ENCODE results near the gene AOAH.

Gene AOAH

GRCh38 chr7:36691983-36692382 is 32.3 kb downstream of the AOAH start:
- DNase-seq (ENCODE audit: low spot score), result no peak

DNA sequence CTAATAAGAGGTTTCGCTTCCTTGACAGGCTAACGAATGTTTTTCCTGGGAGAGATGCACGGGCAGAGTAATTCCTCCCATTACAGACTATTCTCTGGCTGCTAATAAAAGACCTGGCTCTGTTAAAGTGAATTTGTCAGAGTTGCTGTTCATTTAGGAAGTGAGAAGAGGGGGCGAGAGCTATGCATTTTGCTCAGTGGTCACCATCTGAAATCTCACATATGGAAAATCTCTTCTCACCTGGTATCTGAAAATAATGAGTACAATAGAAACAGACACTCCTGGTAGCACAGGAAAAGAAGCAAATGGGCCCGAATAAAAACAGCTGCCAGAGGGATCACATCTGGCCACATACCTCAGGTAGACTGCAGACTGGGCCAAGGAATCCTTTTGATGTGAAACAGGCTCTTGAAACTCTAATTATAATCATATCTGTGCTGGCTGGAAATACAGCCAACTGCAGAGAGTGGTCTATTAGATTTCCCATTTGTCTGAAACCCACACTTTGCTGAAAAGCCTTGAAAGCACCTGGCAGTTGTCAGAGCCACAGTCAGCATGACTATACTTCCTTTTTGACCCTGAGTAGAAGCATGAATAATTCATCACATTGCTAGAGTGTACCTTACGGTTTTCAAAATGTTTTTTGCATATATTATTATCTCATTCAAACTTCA is 33.6 kb downstream of the AOAH start:
- DNase-seq (ENCODE audit: low spot score), result no peak

- no peak for DNase-seq (ENCODE audit: low spot score)
These were observed 34.3 kb downstream of the AOAH start for GRCh38 chr7:36690041-36690440.

DNA sequence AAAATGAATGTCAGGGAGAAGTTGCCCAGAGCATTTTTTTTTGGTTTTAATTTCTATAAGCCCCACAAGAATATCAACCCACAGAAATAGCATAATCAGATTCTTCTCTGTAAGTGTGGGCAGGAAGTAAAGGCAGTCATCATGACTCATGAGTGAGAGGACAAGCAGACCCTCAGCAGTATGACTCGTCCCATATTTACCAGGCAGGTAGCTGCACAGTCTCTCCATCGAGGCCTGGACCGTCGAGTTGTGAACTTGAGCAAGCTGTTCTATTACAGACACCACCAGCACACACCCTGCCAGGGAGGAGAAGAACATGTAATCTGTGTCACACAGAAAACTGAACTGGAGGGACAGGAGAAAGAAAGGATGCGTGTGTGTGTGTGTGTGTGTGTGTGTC is 37.8 kb downstream of the AOAH start:
- DNase-seq (ENCODE audit: low spot score), result peak; percentile 65

GRCh38 chr7:36684954-36685353 is 39.3 kb downstream of the AOAH start:
- no peak for DNase-seq (ENCODE audit: low spot score)

GRCh38 chr7:36683695-36684357 is 40.5 kb downstream of the AOAH start:
- no peak for DNase-seq (ENCODE audit: low spot score)

GRCh38 chr7:36683111-36683510 is 41.2 kb downstream of the AOAH start:
- no peak for DNase-seq (ENCODE audit: low spot score)

DNA sequence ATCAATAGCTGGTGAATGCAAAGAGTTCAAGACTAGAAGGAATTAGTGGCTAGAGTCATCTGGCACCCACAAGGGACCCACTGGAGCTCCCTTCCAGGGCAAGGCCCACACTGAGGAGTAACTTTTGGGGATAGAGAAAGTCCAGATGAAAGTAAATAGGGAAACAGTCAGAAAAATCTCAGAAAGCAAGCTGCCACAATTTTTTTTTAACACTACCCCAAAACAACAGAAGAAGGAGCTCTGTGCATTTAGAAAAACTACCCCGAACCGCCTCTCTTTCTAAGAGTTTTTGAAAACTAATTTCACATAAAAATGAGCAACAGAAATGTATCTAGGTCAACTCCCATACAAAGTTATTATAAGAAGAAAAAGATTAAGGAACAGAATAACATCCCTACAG is 42.2 kb downstream of the AOAH start:
- DNase-seq (ENCODE audit: low spot score), result no peak

GRCh38 chr7:36677769-36678437 is 46.4 kb downstream of the AOAH start:
- no peak for DNase-seq (ENCODE audit: low spot score)

GRCh38 chr7:36673703-36674102 is 50.6 kb downstream of the AOAH start:
- no peak for DNase-seq (ENCODE audit: low spot score)

DNA sequence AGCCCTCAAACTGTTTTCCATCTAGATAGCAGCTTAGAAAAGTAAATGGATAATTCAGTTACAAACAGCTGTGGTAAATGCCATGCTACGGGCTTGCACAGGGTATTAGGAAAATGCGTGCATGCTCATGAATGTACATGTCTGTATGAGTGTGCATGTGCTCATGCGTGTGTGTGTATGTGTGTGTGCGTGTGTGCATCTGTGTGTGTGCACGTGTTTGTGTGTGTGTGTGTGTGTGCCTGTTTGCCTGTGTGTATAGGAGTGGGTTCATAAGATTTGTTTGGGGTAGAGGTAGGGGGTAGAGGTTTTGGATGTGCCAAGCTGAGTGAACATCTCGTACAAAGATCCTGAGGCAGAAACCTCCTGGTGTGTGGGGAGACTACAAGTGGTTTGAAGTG is 52.9 kb downstream of the AOAH start:
- no peak for DNase-seq (ENCODE audit: low spot score)

GRCh38 chr7:36670585-36671431 is 53.5 kb downstream of the AOAH start:
- DNase-seq (ENCODE audit: low spot score), result peak; percentile 79

DNA sequence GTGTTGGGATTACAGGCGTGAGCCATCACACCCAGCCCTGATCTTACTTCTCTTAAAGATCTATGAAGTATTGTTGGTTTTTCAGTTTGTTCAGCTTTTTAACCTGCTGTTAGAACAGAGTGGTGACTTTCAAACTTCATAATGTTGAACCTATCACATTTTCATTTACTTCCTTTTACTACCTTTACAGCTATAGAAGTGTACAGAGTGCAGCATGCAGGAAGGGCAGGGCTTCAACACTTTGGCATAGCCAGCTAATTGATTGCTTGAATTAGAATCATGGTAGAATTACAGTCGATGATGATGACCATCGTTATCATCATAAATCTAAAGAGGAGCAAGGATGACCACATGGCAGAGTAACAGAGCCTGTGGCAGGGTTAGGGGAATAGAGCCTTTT is 55.5 kb downstream of the AOAH start:
- DNase-seq (ENCODE audit: low spot score), result no peak

DNA sequence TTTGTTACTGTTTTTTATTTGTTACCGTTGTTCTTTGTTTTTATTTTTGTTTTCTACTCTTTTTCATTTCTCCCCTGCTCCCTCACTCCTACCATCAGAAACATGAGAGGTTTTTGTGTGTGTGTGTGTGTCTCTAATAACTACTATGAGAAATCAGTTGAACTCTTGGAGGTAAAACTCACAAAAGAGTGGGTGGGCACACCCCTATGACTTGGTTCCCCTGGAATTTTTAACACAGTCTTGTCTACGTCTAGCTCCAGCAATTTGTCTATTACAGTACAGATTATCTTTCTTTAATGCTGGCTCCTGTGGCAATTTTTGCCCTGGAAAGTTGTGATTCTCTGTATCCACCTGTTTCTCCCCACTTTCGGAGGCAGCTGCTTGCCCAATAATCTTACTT is 56.2 kb downstream of the AOAH start:
- DNase-seq (ENCODE audit: low spot score), result peak; percentile 53

- DNase-seq (ENCODE audit: low spot score), result peak; percentile 48
These were observed 57.1 kb downstream of the AOAH start for GRCh38 chr7:36667007-36667745.

- no peak for DNase-seq (ENCODE audit: low spot score)
These were observed 60.8 kb downstream of the AOAH start for GRCh38 chr7:36663481-36663880.

GRCh38 chr7:36661135-36661840 is 63.0 kb downstream of the AOAH start:
- peak; percentile 92 for DNase-seq (ENCODE audit: low spot score)

DNA sequence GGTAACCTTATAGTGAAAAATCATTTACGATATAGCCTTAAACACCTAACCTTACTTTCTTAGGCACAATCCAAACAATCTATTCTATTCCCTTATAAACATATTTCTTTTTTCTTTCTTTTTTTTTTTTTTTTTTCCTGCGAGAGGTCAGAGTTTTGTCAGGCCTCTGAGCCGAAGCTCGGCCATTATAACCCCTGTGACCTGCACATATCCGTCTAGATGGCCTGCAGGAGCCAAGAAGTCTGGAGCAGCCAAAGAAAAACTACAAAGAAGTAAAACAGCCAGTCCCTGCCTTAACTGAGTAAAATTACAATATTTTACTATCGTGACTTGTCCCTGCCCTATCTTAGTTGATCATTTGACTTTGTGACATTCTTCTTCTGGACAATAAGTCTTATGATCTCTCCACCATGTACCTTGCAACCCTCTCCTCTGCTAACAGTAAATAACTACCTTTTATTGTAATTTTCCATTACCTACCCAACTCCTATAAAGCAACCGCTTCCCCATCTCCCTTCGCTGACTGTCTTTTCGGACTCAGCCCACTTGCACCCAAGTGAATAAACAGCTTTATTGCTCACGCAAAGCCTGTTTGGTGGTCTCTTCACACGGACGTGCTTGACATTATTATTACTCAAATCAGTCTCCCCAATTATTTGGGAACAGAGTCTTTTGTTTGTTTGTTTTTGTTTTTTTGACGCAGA is 64.5 kb downstream of the AOAH start:
- DNase-seq (ENCODE audit: low spot score), result no peak

- peak; percentile 74 for DNase-seq (ENCODE audit: low spot score)
These were observed 65.2 kb downstream of the AOAH start for GRCh38 chr7:36659172-36659516.

DNA sequence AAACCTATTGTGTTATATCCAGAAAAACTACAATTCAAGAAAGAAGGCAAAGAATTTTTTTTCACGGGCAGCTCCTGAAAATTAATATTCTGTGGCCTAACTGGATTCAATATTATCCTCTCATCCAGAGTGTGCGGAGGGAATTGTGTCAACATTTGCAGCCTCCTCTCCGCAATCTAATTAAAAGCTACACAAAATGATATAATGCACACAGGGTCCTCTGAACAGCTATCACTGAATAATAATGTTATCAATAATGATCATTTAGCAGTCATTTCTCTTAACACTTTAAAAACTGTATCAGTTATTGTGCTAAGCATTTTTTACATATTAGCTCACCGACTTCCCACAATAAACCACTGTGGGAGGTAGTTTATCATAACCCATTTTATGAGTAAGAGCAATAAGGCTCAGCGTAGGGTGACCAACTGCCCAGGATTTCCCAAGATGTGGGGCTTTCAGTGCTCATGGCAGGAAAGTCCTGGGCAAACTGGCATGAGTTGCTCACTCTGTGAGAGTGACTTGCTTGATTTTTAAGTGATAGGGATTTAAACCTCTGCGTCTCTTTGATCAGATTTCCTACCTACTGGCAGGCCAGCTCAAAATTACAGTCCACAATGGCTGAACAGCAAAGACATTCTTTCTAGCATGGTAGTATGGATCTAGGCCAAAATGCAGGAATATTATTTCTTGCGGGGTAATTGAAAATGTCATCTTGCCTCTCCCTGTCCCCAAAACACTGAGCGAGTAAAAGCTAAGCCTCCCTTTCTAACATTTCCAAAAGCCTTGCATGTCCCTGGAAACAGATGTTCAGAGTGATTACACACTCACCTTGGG is 65.7 kb downstream of the AOAH start:
- DNase-seq (ENCODE audit: low spot score), result peak; percentile 84

Data from LoVo (cell line).